HEK293 (cell line): ENCODE data around the gene CDCA3.

Source experiments
- CTCF ChIA-PET: fragments of 350-600 bp; formaldehyde crosslinking; extraction: SDS; loops from one replicate; lab custom pipeline; 2021; ENCODE audit warnings: antibody characterized with exemption; lab: Yijun Ruan, JAX
- POLR2A ChIA-PET: fragments of 300-600 bp; formaldehyde crosslinking; extraction: SDS; loops from one replicate; lab custom pipeline; 2020; ENCODE audit warnings: antibody characterized with exemption, inconsistent platforms; lab: Yijun Ruan, JAX
- H3K27ac ChIP-seq: fragments of 200-500 bp; sonication (Bioruptor generic); 2 replicates; pipeline ENCODE4 v1.5.1; 2014; ENCODE audit warnings: low read depth, low read length, control low read depth, inconsistent platforms; ENCODE audit errors: extremely low read depth
- H3K36me3 ChIP-seq, 2 experiments: fragments of 200-500 bp in 1 of 2; sonication (Bioruptor generic) in 1 of 2; 1 replicate in 1 of 2; 2 replicates in 1 of 2; pipeline ENCODE4 v1.5.1; 2014 to 2017; ENCODE audit warnings: inconsistent platforms in 2 of 2, low read length in 2 of 2; ENCODE audit not compliant: control insufficient read depth in 2 of 2, insufficient read depth in 1 of 2
- H3K4me1 ChIP-seq: fragments of 200-500 bp; sonication (Bioruptor generic); 2 replicates; pipeline ENCODE4 v1.5.1; 2014; ENCODE audit warnings: mild to moderate bottlenecking, low read length, inconsistent platforms; ENCODE audit not compliant: control insufficient read depth, insufficient read depth
- H3K4me3 ChIP-seq: 2 replicates; pipeline ENCODE4 v1.5.1; 2011; ENCODE audit warnings: low read depth, mild to moderate bottlenecking, control low read depth, low read length, moderate library complexity
- H3K9me3 ChIP-seq: fragments of 200-500 bp; sonication (Bioruptor generic); 2 replicates; pipeline ENCODE4 v1.5.1; 2014; ENCODE audit warnings: low read depth, low read length, inconsistent platforms; ENCODE audit not compliant: control insufficient read depth, insufficient read depth
- EGR2 ChIP-seq: fragments of 450-650 bp; formaldehyde crosslinking; IDR thresholded peaks from 2 replicates; pipeline ENCODE4 v1.5.1; 2016; ENCODE audit warnings: low read depth, missing biosample characterization, missing genetic modification characterization
- KLF16 ChIP-seq: fragments of 450-650 bp; formaldehyde crosslinking; IDR thresholded peaks from 2 replicates; pipeline ENCODE4 v1.5.1; 2017; ENCODE audit warnings: missing biosample characterization, missing genetic modification characterization
- KLF17 ChIP-seq: fragments of 450-650 bp; formaldehyde crosslinking; IDR thresholded peaks from 2 replicates; pipeline ENCODE4 v1.5.1; 2016; ENCODE audit warnings: missing biosample characterization, missing genetic modification characterization
- OSR2 ChIP-seq: fragments of 450-650 bp; formaldehyde crosslinking; IDR thresholded peaks from 2 replicates; pipeline ENCODE4 v1.5.1; 2016; ENCODE audit warnings: missing biosample characterization, missing genetic modification characterization
- PBX3 ChIP-seq: sonication (generic); formaldehyde crosslinking; IDR thresholded peaks from 2 replicates; pipeline ENCODE4 v1.8.1; 2022; ENCODE audit warnings: mild to moderate bottlenecking, moderate library complexity, missing genetic modification reagents
- YY1 ChIP-seq: fragments of 450-650 bp; formaldehyde crosslinking; IDR thresholded peaks from 2 replicates; pipeline ENCODE4 v1.5.1; 2018; ENCODE audit warnings: missing biosample characterization, missing genetic modification characterization
- ZBTB17 ChIP-seq: fragments of 450-650 bp; formaldehyde crosslinking; IDR thresholded peaks from 2 replicates; pipeline ENCODE4 v1.5.1; 2016; ENCODE audit warnings: missing biosample characterization, missing genetic modification characterization
- ZBTB49 ChIP-seq: fragments of 450-650 bp; formaldehyde crosslinking; IDR thresholded peaks from 2 replicates; pipeline ENCODE4 v1.5.1; 2016; ENCODE audit warnings: missing biosample characterization, missing genetic modification characterization, low read depth
- ZBTB7A ChIP-seq: fragments of 450-650 bp; formaldehyde crosslinking; IDR thresholded peaks from 2 replicates; pipeline ENCODE4 v1.5.1; 2016; ENCODE audit warnings: low read depth, missing biosample characterization, missing genetic modification characterization
- ZNF18 ChIP-seq: fragments of 450-650 bp; formaldehyde crosslinking; IDR thresholded peaks from 2 replicates; pipeline ENCODE4 v1.5.1; 2016; ENCODE audit warnings: missing biosample characterization, missing genetic modification characterization
- ZNF23 ChIP-seq: fragments of 450-650 bp; formaldehyde crosslinking; IDR thresholded peaks from 2 replicates; pipeline ENCODE4 v1.5.1; 2016; ENCODE audit warnings: missing biosample characterization, missing genetic modification characterization, borderline replicate concordance
- ZNF266 ChIP-seq: fragments of 450-650 bp; formaldehyde crosslinking; IDR thresholded peaks from 2 replicates; pipeline ENCODE4 v1.5.1; 2016; ENCODE audit warnings: missing biosample characterization, missing genetic modification characterization, low read depth
- ZNF292 ChIP-seq: fragments of 450-650 bp; formaldehyde crosslinking; IDR thresholded peaks from 2 replicates; pipeline ENCODE4 v1.5.1; 2016; ENCODE audit warnings: low read depth, missing biosample characterization, missing genetic modification characterization, borderline replicate concordance
- ZNF324 ChIP-seq: fragments of 450-650 bp; formaldehyde crosslinking; IDR thresholded peaks from 2 replicates; pipeline ENCODE4 v1.5.1; 2016; ENCODE audit warnings: missing biosample characterization, missing genetic modification characterization
- ZNF362 ChIP-seq: fragments of 450-650 bp; formaldehyde crosslinking; IDR thresholded peaks from 2 replicates; pipeline ENCODE4 v1.5.1; 2016; ENCODE audit warnings: missing biosample characterization, missing genetic modification characterization
- ZNF398 ChIP-seq: fragments of 450-650 bp; formaldehyde crosslinking; IDR thresholded peaks from 2 replicates; pipeline ENCODE4 v1.5.1; 2017; ENCODE audit warnings: missing biosample characterization, missing genetic modification characterization
- ZNF48 ChIP-seq: fragments of 450-650 bp; formaldehyde crosslinking; IDR thresholded peaks from 2 replicates; pipeline ENCODE4 v1.5.1; 2016; ENCODE audit warnings: missing biosample characterization, missing genetic modification characterization
- ZNF513 ChIP-seq: fragments of 450-650 bp; IDR thresholded peaks from 2 replicates; pipeline ENCODE4 v1.5.1; 2018; ENCODE audit warnings: missing biosample characterization, missing genetic modification characterization
- ZNF544 ChIP-seq: fragments of 450-650 bp; formaldehyde crosslinking; IDR thresholded peaks from 2 replicates; pipeline ENCODE4 v1.5.0; 2017; ENCODE audit warnings: missing biosample characterization, missing genetic modification characterization
- ZNF561 ChIP-seq: fragments of 450-650 bp; IDR thresholded peaks from 2 replicates; pipeline ENCODE4 v1.5.1; 2018; ENCODE audit warnings: missing biosample characterization, missing genetic modification characterization, borderline replicate concordance
- ZNF645 ChIP-seq: fragments of 450-650 bp; formaldehyde crosslinking; IDR thresholded peaks from 2 replicates; pipeline ENCODE4; 2016; ENCODE audit warnings: missing biosample characterization, missing genetic modification characterization

The CDCA3 gene

GRCh38 chr12:6827982-6828780, 22.9 kb downstream of the CDCA3 start, which contains the start of gene P3H3 (continued):
- TF ChIP-seq ZNF513 (tag by site-specific recombination) (peak; percentile 41; the same call in 1 of the 2 replicates), ZNF645 (tag by site-specific recombination) (no peak), YY1 (tag by site-specific recombination) (peak; percentile 83; the same call in 1 of the 2 replicates), EGR2 (tag by site-specific recombination) (peak; percentile 55), ZBTB49 (tag by site-specific recombination) (no peak), KLF17 (tag by site-specific recombination) (peak; percentile 81), ZNF362 (tag by site-specific recombination) (no peak), ZNF324 (tag by site-specific recombination) (peak; percentile 90), ZNF18 (0 out of 2 replicates have a peak, but pooled peaks have one; percentile 23), ZBTB7A (tag by site-specific recombination) (peak; percentile 90), ZNF292 (no peak)

GRCh38 chr12:6827437-6827911, 23.6 kb downstream of the CDCA3 start:
- Histone ChIP-seq H3K9me3 (no peaks in the 10 kb centered on the region), H3K4me3 (no peak overlapping the region), H3K27ac (no peak overlapping the region; the same call in 1 of the 2 replicates), H3K36me3 (peaks cover 3 to 30% of the 10 kb centered on the region in 2 experiments), H3K4me1 (no peaks in the 10 kb centered on the region)
- CTCF ChIA-PET: interaction anchor here (0.6 to 8.1 kb wide), 6 partner anchors 24 to 459 kb away, joined by 3 to 116 read pairs (median 3); partner anchors contain the start of genes MLF2, TPI1 and USP5
- POLR2A ChIA-PET: interaction anchor here (0.7 to 6.0 kb wide), 9 partner anchors 25 to 293 kb away, joined by 3 to 55 read pairs (median 4); partner anchors contain the start of genes CDCA3, COPS7A, GAPDH and MLF2
- no peak for TF ChIP-seq ZNF48 (tag by site-specific recombination)
- TF ChIP-seq ZNF266 (tag by site-specific recombination): no peak
- TF ChIP-seq KLF16 (tag by site-specific recombination): no peak
- TF ChIP-seq ZNF645 (tag by site-specific recombination): no peak
- TF ChIP-seq ZNF561 (tag by site-specific recombination): no peak
- peak; percentile 60 for TF ChIP-seq ZBTB17 (tag by site-specific recombination)
- no peak for TF ChIP-seq ZNF544 (tag by site-specific recombination)
- no peak for TF ChIP-seq PBX3 (CRISPR knock-in tag)
- no peak for TF ChIP-seq ZNF23 (tag by site-specific recombination)
- TF ChIP-seq OSR2 (tag by site-specific recombination): no peak
- TF ChIP-seq ZNF398: peak; percentile 28; the same call in 1 of the 2 replicates
